Inflammatory macrophage treated with lipopolysaccharide for 4 hours (primary cell): ENCODE data around the gene TRIL.

ENCODE experiments used
- DNase-seq: peaks from one replicate; pipeline ENCODE4 v3.0.0-alpha.2; 2020

TRIL gene, protein sequence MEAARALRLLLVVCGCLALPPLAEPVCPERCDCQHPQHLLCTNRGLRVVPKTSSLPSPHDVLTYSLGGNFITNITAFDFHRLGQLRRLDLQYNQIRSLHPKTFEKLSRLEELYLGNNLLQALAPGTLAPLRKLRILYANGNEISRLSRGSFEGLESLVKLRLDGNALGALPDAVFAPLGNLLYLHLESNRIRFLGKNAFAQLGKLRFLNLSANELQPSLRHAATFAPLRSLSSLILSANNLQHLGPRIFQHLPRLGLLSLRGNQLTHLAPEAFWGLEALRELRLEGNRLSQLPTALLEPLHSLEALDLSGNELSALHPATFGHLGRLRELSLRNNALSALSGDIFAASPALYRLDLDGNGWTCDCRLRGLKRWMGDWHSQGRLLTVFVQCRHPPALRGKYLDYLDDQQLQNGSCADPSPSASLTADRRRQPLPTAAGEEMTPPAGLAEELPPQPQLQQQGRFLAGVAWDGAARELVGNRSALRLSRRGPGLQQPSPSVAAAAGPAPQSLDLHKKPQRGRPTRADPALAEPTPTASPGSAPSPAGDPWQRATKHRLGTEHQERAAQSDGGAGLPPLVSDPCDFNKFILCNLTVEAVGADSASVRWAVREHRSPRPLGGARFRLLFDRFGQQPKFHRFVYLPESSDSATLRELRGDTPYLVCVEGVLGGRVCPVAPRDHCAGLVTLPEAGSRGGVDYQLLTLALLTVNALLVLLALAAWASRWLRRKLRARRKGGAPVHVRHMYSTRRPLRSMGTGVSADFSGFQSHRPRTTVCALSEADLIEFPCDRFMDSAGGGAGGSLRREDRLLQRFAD

DNA sequence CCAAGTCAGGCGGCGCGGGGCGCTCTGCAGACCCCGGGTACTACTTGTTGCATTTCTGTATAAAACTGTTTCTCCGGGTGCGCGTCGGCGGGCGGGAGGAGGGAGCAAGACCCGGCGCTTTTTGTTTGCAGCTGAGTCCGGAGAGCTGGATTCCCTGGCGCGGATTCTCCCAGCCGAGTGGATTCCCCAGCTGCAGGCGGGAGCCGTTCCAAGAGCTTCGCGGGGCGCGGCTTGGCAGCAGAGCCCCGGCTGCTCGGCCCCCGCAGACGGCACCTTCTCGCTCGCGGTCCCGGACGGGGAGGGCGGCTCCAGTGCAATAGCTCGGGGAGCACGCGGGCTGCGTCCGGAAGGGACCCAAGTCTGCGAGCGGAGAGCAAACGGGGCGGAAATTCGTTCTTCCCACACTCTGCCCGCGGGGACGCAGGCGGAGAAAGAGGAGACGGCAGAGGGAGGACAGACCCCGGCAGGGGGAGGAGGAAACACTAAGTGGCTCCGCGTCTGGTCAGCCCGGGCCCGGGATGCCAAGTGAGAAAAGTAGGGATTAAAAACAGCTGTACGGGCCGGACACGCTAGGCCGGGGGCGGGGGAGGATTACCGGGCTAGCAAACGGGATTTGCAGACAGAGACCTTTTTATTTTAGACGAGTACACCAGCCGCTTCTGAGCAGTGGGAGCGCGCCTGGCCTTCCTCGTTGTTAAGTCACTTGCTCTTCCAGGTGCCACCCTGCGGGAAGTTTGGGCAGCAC is at the start of gene TRIL:
TRIL (minus strand) TSS at position 96 of the 745 bp plus-strand sequence. CDS start 284 bp downstream, outside the sequence.
- DNase-seq, result no peak

- no peak for DNase-seq
Observed at GRCh38 chr7:29007127-29007526, 49.0 kb upstream of the TRIL start.

GRCh38 chr7:29005829-29006228 is 47.7 kb upstream of the TRIL start:
- no peak for DNase-seq

GRCh38 chr7:29005406-29005805 is 47.3 kb upstream of the TRIL start:
- no peak for DNase-seq

DNA sequence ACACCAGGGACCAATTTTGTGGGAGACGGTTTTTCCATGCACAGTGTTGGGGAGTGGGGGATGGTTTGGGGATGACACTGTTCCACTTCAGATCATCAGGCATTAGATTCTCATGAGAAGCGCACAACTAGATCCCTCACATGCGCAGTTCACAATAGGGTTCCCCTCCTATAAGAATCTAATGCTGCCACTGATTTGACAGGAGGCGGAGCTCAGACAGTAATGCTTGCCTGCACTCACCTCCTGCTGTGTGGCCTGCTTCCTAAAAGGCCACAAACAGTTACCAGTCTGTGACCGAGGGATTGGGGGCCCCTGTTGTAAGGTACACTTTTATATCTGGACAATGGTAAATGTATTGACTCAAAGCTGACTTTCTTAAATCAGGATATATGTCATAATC is 45.6 kb upstream of the TRIL start:
- no peak for DNase-seq

DNA sequence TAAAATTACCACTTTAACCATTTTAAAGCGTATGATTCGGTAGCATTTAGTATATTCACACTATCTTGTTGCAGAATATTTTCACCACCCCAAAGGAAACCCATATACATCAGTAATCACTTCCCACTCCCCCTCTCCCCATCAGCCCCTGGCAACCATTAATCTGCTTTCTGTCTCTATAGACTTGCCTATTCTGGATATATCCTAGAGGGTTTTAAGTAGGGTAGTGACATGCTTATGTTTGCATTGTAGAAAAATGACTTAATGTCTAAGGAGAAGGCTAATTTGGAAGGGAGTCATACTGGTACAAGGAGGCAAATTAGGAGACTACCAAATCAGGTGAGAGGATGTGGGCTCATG is 42.6 kb upstream of the TRIL start:
- no peak for DNase-seq

GRCh38 chr7:28999895-29000716 is 42.0 kb upstream of the TRIL start:
- no peak for DNase-seq

- DNase-seq, result no peak
Observed at GRCh38 chr7:28999427-28999826, 41.3 kb upstream of the TRIL start.

DNA sequence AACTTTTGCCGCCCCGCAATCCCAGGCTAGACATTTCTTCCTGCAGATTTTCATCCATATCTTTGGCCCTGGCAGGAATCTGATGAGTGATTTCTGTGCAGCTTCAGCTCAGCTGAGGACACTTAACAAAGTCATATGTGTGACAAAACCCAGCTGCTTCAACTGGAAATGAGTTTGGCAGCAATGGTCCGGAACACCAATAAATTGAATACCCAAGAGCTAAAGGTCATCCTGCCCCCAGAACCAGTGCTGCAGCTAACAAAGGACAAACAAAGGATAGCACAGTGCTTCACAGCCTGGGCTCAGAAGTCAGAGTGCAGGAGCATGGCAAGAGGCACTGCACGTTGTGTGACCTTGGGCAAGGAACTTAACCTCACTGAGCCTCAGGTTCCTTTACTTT is 40.0 kb upstream of the TRIL start:
- no peak for DNase-seq

GRCh38 chr7:28996836-28997235 is 38.7 kb upstream of the TRIL start:
- DNase-seq, result no peak

DNA sequence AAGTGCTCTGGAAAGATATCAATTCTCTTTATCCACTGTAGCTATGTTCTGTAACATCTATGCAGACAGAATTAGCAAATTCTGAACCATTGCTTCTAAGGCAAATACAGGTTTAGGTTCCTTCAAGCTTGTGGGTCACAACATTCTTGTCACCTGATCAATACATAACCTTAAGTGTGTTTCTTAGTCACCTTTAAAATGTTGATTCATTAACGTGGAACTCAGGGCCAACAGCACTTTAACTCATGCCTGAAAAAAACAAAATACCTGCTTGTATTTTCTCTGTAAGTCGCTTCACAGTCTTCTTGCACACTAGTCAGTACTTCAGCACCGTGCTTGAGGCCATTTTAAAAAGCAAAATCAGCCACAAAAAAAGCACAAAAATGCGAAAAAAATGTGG is 35.2 kb upstream of the TRIL start:
- no peak for DNase-seq

DNA sequence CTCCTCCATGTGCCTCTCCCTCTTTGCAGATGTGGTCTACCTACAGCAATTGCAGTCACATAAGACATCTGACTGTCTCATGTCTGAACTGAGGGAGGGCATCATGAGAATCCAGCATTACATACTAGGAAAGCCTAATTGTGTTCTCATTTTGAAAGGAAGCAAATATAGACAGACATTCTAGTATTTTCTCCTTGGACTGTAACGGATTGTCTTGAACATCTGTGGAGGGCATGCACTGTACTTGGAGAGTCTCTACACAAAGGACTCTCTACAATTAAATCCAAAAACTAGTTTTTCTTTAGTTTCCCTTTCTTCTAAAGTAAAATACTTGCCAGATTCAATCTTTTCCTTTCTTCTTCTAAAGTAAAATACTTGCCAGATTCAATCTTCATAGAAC is 34.7 kb upstream of the TRIL start:
- no peak for DNase-seq

DNA sequence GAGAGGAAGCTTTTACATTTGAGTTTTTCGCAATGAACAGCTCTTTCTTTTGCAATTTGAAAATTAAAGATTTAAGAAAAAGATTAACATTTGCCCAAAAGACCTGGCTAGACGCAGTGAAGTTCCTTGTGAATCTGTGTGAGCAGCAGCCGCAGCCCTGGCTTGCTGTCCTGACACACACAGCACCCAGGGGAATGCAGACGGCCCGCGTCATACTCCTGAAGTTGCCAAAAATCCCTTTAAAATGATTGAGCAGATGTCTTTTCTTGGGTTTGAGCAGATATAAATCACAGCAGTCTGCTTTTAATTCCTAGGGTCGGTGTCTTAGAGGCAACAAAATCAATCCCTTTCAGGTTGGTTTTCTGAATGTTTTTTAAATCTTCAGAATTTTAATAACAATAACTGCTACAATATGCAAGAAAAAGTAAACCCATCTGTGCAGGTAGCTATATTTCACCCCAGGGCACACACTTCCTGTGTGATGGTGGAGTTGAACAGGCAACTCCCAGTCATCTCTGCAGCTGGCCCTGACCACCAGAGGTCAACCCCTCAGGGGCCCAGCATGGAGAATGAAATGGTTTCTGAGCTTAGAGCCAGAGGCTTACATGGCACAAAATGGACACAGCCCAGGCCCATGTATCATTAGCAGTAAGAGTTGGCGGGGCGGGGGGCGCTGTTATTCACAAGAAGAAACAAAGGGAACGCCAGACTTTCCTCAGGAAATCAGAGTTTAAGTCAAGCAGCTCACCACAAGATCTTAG is 32.2 kb upstream of the TRIL start:
- no peak for DNase-seq

DNA sequence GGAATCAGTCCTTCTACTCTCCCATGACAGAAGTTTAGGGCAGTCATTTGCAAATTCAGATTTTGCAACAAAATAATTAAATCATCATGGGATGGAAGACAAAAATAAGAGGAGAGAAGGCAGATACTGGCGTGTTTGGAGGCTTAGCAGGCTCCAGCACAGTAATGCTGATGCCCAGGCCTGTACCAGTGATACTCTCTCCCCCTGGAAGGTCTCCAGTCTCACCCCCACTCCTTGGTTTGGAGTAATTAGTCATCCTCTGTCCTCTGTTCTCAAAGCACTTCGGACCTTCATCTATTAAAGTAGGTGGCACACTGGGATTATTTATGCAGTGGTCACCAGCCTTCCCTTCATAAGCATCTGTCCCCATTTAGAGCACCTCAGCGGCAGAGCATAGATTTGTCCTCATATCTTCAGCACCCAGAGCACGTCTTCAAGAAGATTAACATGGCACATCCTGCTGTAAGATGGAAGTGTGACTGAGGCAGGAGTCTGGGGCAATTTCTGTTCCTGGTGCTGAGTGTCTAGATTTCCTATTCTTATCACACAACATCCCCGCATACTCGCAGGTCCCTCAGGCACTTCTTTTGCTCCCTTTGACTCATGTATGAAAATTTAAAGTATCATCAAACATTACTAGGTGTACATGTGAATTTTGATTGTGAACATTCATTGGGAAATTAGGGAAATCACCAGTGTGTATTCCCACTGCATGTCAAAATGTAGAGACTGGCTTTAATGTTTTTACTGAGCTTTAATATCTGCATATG is 31.3 kb upstream of the TRIL start:
- DNase-seq, result no peak

- no peak for DNase-seq
Observed at GRCh38 chr7:28988810-28989209, 30.7 kb upstream of the TRIL start.

- DNase-seq, result no peak
Observed at GRCh38 chr7:28988091-28988490, 30.0 kb upstream of the TRIL start.

- DNase-seq, result peak; percentile 94
Observed at GRCh38 chr7:28986765-28987110, 28.6 kb upstream of the TRIL start.

DNA sequence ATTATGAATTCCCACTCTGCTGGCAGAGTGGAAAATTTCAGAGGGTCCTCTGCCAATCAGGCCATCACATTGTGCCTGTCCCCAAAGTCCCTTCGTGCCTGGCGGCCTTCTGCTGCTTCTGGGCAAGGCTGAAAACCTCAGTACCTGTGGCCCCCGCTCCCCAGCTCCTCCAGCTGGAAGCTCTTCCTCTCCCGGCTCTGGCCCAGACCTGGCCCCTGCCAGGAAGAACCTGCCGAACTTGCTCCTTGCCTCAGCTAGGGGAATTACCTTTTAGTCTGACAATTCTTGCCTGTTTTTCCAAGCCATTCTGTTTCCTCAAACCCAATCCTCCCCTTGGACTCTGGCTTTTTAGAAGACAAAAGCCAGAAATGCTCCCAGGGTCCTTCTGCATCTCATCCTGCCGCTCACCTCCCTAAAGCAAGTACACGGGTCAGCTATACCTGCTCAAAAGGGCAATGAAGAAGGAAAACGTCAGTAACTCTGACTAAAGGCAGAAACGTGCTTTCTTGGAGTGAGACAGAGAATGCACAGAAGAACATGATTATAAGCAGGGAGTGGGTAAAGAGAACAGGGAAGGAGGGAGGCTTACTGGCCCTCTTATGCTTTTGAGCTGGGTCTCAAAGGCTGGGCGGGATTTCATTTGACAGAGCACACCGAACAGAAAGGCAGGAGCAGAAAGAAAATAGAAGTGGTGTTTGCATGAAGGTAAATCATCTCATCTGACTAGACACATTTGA is 28.1 kb upstream of the TRIL start:
- no peak for DNase-seq

GRCh38 chr7:28984631-28985030 is 26.5 kb upstream of the TRIL start:
- peak; percentile 80 for DNase-seq

GRCh38 chr7:28984217-28984616 is 26.1 kb upstream of the TRIL start:
- no peak for DNase-seq
